HG02970 (cell line): ENCODE results near the gene MEIS1.

Source experiments
- ATAC-seq: cut with Tn5 transposase; IDR thresholded peaks from one replicate; pipeline ENCODE4 v1.9.1; 2021; ENCODE audit warnings: mild to moderate bottlenecking, moderate library complexity, moderate number of reproducible peaks; ENCODE audit not compliant: unreplicated experiment, low FRiP score

The MEIS1 gene

GRCh38 chr2:66576311-66576560 lies 141.3 kb downstream of the MEIS1 start:
- ATAC-seq, result no peak

DNA sequence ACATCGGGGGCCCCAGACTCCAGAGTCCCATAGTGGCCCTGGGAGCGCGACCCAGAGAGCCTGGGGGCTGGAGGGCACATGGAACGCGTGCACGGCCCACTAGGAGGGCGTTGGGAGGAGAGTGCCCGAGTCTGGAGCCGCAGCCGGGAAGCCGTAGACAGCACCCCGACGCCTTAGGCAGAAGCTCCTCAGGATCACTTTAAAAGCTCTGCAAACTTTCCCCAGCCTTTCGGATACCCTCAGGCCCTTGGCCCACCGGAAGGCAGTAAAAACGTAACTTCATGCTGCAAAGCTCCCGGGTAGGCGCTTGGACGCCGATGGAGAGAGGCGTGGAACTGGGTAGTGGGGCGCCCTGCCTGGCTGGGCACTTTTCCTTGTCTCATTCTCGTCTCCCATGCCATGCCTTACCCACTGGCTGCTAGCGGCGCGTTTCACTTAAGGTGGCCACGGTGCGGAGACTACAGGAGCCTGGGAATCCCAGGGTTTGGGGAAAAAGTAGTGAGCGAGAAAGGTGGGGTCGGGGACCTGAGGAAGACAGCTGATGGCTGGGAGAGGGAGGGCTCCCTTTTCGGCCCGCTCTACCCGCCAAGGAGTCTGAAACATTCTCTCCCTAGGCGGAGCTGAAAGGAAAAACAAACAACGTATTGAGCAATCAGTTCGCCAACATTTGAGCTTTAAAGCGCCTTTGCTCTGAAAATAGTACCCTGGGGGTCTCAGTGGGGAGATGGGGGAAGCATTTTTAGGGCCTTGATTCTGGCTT lies 141.8 kb downstream of the MEIS1 start:
- no peak for ATAC-seq

GRCh38 chr2:66577321-66578053 lies 142.6 kb downstream of the MEIS1 start:
- ATAC-seq, result no peak

GRCh38 chr2:66578054-66578686 lies 143.2 kb downstream of the MEIS1 start:
- no peak for ATAC-seq

DNA sequence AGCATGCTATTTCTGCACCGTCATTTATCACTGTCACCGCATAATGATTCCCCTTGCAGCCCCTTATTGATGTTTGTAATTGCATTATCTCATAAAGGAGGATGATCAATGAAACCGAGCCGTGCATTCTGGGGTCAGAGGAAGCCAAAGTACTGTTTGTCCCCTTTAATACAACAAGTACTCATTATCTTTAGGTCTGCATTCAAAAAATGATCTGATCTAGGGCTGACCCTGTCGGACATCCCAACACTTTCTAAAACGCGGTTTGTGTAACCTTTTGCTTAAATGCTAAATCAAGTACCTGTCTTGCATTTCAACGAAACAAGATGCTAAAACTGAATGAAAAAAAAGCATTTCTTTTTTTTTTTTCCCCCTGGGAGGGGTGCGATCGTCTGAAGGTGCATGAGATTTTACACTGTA lies 143.8 kb downstream of the MEIS1 start:
- no peak for ATAC-seq

GRCh38 chr2:66579186-66580126 lies 144.5 kb downstream of the MEIS1 start:
- no peak for ATAC-seq

DNA sequence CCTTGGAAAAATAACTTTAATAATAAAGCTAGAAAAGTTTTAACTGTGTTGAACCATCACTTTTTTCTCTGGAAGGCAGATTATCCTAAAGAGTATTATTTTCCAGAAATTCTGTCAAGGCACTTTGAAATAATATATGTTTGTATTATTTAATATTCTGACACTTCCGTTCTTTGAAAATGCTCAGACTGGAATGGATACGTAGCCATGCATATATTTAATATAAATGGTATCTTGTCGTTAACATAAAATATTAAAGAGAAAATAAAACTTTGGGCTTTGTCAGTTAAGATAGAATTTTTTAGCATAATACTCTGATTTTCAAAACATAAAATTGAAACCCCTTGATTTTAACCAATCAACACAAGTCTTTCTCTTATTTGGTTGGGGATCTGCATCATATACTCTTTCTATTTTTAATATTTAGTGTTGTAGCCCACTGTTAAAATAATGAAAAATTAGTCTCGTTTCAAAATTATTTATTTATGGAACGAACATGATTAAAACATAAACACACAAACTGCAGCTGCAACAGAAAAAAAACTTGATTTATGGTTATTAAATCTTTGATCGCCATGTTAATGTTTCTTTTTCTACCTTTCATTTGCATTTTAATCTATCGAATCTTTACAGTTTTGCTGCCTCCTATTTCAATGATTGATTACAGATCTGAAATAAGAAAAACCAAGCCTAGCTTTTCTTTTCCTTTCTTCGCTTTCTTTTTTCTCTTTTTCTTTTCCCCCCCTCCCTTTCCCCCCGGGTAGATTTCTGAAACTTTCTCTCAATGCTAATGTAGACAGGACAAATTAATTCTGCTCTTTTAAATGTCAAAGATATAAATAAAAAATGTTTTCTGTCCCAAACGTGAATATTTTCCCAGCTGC lies 145.5 kb downstream of the MEIS1 start:
- no peak for ATAC-seq

DNA sequence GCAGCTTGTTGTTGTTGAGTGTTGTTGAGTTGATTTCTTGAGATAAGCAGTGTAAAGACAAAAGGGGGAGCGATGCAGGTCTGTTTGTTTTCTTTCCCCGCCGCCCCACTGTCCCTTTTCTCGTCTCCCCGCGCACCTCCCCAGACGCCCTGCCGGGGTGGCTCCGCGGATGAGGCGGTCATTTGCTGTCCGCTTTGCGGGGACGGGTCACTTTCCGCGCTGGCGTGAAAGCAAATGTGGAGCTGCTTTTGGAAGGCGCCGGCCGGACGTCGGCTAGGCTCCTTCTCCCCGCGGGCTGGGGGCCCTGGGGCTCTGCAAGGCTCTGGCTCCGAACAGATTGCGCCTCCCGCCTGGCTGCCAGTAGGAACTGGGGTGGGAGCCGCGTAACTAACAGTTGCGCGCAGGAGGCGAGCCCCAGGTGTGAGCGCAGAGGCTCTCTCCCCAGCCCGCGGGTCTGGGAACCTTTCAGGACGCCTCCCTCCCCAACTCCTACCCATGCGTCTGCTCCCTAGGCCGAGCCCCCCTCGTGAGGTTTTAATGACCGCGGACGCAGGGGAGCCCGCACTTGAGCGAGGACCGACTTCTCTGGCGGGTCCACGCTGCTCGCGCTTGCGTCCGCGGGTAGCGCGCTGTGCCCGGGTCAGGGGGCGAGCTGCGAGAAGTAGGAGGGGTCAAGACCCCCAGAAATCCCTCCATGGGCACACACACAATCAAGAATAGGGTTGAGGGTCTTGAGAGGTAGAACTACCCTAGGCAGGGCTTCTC lies 146.6 kb downstream of the MEIS1 start:
- no peak for ATAC-seq

GRCh38 chr2:66582104-66582986 lies 147.4 kb downstream of the MEIS1 start:
- ATAC-seq, result no peak

- ATAC-seq, result no peak
Measured at GRCh38 chr2:66582987-66583880, 148.3 kb downstream of the MEIS1 start.

DNA sequence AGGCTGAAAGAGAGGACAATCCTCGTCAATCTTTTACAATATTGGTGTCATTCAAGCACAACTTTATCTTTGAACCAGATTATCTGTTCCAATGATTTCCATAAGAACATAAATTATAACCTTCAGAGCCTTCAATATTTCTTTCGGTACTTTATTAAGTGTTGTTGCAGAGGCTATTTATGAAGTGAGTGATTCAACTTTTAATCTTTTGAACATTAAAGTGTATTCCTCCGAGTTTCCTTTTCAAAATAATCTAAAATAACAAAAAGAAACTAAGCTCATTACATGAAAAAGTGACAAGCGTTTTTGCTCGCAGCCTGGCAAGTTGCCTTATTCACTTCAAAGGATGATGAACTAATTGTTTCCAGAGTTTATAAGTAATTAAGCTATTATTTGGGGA lies 149.0 kb downstream of the MEIS1 start:
- no peak for ATAC-seq

DNA sequence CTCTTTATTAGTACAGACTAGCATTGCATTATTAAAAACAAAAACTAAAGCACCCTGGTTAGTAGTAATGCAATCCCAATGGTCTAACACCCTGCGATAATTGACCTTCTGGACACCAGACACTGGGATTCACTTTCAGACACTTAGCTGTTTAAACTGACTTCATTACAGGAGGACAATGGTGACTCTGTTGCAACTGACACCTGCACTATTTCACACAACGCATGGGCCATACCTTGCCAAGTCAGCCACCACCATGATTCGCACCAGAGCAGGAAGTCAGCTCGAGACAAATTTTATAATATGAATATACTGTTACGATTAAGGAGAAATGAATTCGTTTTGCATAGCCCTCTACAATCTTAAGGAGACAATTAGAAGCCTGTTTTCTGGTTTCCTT lies 150.7 kb downstream of the MEIS1 start:
- no peak for ATAC-seq

- no peak for ATAC-seq
Measured at GRCh38 chr2:66587216-66587615, 152.3 kb downstream of the MEIS1 start.

DNA sequence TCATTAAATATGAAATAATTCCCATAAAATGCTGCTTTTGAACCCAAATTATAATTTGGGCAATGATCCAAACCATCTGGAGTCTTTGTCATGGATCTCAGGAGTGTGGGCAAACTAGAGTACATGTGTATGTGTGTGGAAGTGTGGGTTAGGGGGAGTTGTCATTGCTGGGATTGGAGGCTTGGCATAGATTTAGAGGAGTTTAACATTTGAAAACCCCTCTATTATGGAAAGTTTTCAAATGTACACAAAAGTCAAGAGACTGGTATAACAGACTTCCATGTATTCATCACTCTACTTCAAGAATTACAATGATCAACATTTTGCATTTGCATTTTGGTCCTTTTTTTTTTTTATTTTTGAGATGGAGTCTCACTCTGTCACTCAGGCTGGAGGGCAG lies 159.1 kb downstream of the MEIS1 start:
- ATAC-seq, result no peak

DNA sequence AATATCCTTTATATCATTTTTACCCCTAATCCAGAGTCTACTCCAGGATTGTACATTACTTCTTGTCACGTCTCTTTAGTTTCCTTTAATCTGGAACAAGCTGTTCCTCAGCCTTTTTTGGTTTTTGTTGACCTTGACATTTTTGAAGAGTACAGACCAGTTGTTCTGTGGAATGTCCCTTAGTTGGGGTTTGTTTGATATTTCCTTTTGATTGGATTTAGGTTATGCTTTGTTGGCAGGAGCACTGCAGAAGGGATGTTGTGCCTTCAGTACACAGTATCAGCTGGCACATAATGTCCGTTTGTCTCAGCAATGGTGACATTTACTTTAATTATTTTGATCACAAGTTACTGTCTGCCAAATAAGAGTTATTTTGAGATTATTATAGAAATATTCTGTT lies 160.6 kb downstream of the MEIS1 start:
- ATAC-seq, result no peak

DNA sequence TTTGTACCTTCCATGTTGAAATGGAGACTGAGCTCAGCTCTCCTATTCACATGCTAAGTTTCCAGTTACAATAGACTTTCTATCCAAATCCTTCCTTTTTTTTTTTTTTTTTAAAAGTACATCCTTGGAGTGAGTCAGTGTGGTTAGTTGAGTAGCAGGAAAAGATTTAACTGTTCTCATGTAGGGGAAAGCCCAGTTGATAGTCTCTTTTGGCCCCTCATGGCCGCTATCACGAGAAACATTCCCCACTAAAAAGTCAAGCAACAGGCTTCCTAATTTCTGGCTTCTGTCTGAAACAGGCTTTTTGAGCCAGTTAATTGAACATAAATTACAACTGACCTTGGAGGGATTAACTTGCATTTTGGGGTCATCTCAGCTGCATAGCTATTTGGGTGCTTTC lies 161.3 kb downstream of the MEIS1 start:
- no peak for ATAC-seq

GRCh38 chr2:66601624-66602023 lies 166.7 kb downstream of the MEIS1 start:
- ATAC-seq, result no peak
